Type B pancreatic cell (in vitro differentiated cells): ENCODE data around the gene ALDH1A1. TPM values are rescaled to one million over a fixed set of nuclear protein-coding genes. Genes with fewer than 3 reads are reported as not detected.

Source experiments
- DNase-seq: peaks from one replicate; pipeline ENCODE4 v3.0.0; 2021; ENCODE audit warnings: mixed read lengths; ENCODE audit not compliant: unreplicated experiment; ENCODE audit errors: extremely low spot score
- H3K27ac Mint-ChIP-seq: 2 replicates; pipeline ENCODE4 v1.8.0; 2021; ENCODE audit warnings: mild to moderate bottlenecking, mixed read lengths
- H3K27me3 Mint-ChIP-seq: 2 replicates; pipeline ENCODE4 v1.8.0; 2021; ENCODE audit warnings: mixed read lengths
- H3K36me3 Mint-ChIP-seq: 2 replicates; pipeline ENCODE4 v1.8.0; 2021; ENCODE audit warnings: mixed read lengths
- H3K4me1 Mint-ChIP-seq: one replicate; pipeline ENCODE4 v1.8.0; 2021; ENCODE audit warnings: mixed read lengths; ENCODE audit not compliant: unreplicated experiment
- H3K4me3 Mint-ChIP-seq: 2 replicates; pipeline ENCODE4 v1.8.0; 2021; ENCODE audit warnings: mild to moderate bottlenecking, mixed read lengths
- H3K9me3 Mint-ChIP-seq: 2 replicates; pipeline ENCODE4 v1.8.0; 2021; ENCODE audit warnings: mixed read lengths
- total RNA-seq: library from RNA; stranded (reverse); gene quantifications from 2 replicates; pipeline ENCODE4 v1.2.1, GENCODE V29; 2021; ENCODE audit warnings: low replicate concordance
- TF ChIP-seq, protein P1 (sequence below): fragments of 200-600 bp; sonication (generic); conservative IDR thresholded peaks from 2 replicates; pipeline ENCODE4 v1.5.0; 2021; ENCODE audit warnings: antibody characterized with exemption, mild to moderate bottlenecking

Gene ALDH1A1
- total RNA-seq, 1 donor from 2014 or later = 242 TPM

DNA sequence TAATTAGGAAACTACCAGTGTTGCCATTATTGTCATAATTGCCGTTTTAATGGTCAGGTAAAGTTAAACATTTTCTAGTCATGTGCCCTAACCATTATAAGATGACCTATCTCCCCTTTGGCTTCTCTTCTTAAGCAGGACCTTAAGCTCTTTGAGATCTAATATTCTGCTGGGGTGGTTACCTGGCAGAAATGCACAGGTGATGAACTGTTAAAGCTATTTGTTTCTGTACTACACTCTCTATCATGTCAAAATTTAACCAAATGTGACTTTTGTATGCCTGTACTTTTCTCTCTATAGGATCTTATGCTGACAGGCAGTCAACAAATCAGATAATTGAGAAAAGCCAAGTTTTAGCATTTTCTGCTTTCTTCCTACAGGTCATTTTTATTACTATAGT is 23.3 kb downstream of the ALDH1A1 start:
- H3K36me3 Mint-ChIP-seq = peaks cover 3% of the 10 kb centered on the region
- no peak overlapping the region for H3K4me3 Mint-ChIP-seq
- TF ChIP-seq, protein P1, sequence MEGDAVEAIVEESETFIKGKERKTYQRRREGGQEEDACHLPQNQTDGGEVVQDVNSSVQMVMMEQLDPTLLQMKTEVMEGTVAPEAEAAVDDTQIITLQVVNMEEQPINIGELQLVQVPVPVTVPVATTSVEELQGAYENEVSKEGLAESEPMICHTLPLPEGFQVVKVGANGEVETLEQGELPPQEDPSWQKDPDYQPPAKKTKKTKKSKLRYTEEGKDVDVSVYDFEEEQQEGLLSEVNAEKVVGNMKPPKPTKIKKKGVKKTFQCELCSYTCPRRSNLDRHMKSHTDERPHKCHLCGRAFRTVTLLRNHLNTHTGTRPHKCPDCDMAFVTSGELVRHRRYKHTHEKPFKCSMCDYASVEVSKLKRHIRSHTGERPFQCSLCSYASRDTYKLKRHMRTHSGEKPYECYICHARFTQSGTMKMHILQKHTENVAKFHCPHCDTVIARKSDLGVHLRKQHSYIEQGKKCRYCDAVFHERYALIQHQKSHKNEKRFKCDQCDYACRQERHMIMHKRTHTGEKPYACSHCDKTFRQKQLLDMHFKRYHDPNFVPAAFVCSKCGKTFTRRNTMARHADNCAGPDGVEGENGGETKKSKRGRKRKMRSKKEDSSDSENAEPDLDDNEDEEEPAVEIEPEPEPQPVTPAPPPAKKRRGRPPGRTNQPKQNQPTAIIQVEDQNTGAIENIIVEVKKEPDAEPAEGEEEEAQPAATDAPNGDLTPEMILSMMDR = no peak
- DNase-seq = no peak
- H3K27ac Mint-ChIP-seq = no peak overlapping the region
- H3K4me1 Mint-ChIP-seq = no peaks in the 10 kb centered on the region
- H3K27me3 Mint-ChIP-seq = no peaks in the 10 kb centered on the region
- H3K9me3 Mint-ChIP-seq = no peaks in the 10 kb centered on the region

DNA sequence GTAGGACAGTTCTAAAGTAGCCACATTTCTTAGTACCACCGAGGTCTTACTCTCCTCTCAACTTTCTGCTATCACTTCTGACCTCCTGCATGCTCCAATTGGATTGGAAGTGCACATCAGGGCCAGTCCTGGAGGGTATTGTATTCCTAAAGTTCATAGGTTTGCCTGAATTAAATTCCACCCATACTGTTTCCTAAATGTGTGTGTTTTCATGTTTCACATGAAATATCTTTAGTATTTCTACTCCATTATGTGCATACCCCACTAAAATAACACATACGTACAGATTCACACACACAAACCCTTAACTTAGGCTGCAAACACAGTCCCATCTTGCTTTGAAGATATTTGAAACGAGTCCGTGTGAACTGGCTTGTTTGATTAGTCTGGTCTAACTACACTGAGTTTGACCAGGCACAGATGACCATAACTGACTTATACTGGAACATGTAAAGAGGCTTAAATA is 24.8 kb downstream of the ALDH1A1 start:
- no peak overlapping the region for H3K27ac Mint-ChIP-seq
- H3K27me3 Mint-ChIP-seq = no peaks in the 10 kb centered on the region
- peaks cover 3% of the 10 kb centered on the region for H3K36me3 Mint-ChIP-seq
- TF ChIP-seq, protein P1 = no peak
- DNase-seq = no peak
- no peaks in the 10 kb centered on the region for H3K9me3 Mint-ChIP-seq
- no peaks in the 10 kb centered on the region for H3K4me1 Mint-ChIP-seq
- no peak overlapping the region for H3K4me3 Mint-ChIP-seq

DNA sequence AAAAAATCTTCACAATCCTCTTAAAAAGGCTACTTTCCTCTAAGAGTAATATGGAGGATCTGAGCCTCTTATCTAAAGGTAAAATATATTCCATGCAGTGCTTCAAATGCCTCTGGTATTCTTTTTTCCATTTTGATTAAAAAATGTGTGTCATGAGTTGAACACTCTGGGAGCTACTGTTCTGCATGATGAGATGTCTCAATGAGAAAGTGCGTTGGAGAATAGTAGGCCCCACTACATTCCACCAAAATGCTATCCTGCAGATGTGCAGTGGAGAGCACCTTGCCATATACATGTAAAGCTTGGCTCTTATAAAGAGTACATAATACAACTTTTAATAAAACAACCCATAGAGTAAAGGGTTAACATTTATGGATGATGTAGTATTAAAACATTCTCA is 26.3 kb downstream of the ALDH1A1 start:
- Mint-ChIP-seq H3K4me3 (no peak overlapping the region), H3K36me3 (peaks cover 3% of the 10 kb centered on the region), H3K9me3 (no peaks in the 10 kb centered on the region), H3K27me3 (no peaks in the 10 kb centered on the region), H3K4me1 (no peaks in the 10 kb centered on the region), H3K27ac (no peak overlapping the region)
- TF ChIP-seq, protein P1 = no peak
- no peak for DNase-seq

GRCh38 chr9:72925891-72926290 is 27.0 kb downstream of the ALDH1A1 start:
- Mint-ChIP-seq H3K27me3 (no peaks in the 10 kb centered on the region), H3K9me3 (no peaks in the 10 kb centered on the region), H3K27ac (no peak overlapping the region), H3K36me3 (peaks cover 3% of the 10 kb centered on the region), H3K4me1 (no peaks in the 10 kb centered on the region), H3K4me3 (no peak overlapping the region)
- no peak for DNase-seq
- TF ChIP-seq, protein P1 = no peak

DNA sequence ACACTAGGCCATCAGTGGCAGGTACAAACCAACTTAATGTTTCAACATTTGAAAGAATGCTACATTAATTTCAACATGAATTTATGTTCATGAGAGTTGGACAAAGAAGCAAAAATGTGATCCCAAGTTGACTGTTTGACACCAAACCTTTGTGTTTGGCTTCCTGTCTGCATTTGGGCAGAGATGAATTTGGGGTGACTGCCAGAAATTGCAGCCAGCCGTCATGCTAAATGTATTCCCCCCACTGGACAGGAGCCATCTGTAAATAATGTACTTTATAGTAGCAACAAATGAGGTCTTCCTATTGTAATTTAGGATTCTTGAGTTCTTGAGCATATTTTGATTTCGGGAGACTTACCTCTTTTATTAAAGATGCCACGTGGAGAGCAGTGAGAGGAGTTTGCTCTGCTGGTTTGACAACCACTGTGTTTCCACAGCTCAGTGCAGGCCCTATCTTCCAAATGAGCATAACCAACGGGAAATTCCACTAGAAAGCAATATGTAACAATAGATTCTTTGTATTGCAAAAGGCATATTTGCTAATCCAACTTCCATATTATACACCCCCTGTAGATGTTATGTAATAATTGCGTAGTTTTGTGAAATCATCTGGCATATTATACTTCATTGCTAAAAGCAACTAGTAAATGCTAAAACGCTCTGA is 27.6 kb downstream of the ALDH1A1 start:
- Mint-ChIP-seq H3K4me1 (no peaks in the 10 kb centered on the region), H3K27me3 (no peaks in the 10 kb centered on the region), H3K4me3 (no peak overlapping the region), H3K9me3 (no peaks in the 10 kb centered on the region), H3K27ac (no peak overlapping the region), H3K36me3 (peaks cover 3% of the 10 kb centered on the region)
- TF ChIP-seq, protein P1 = no peak
- DNase-seq = no peak
